K562 (cell line): ENCODE measurements around the gene NEDD4L. TPM values are rescaled to one million over a fixed set of nuclear protein-coding genes. Genes with fewer than 3 reads are reported as not detected.
A peak's percentile ranks its signal among the peaks of the same experiment; 100 is the strongest.

ENCODE experiments used
- ADNP ChIP-seq: fragments of 200-800 bp; sonication (Bioruptor generic); IDR thresholded peaks from 2 replicates; pipeline ENCODE4 v1.6.1; 2016; ENCODE audit warnings: missing genetic modification characterization, missing compliant biosample characterization
- ARID1B ChIP-seq: fragments of 450-650 bp; IDR thresholded peaks from 2 replicates; pipeline ENCODE4 v1.6.1; 2016; ENCODE audit warnings: antibody characterized with exemption, mild to moderate bottlenecking, inconsistent platforms
- ATF7 ChIP-seq: fragments of 450-650 bp; IDR thresholded peaks from 2 replicates; pipeline ENCODE4 v1.7.1; 2014; ENCODE audit warnings: mild to moderate bottlenecking, moderate library complexity
- CBFA2T3 ChIP-seq: fragments of 450-650 bp; IDR thresholded peaks from 2 replicates; pipeline ENCODE4 v1.6.1; 2017
- CREB5 ChIP-seq: fragments of 250-450 bp; sonication (Bioruptor Pico); IDR thresholded peaks from 2 replicates; pipeline ENCODE4 v1.5.0; 2020; ENCODE audit warnings: mild to moderate bottlenecking
- E2F6 ChIP-seq, 2 experiments: IDR thresholded peaks; 2 replicates each; pipeline ENCODE4 v1.6.1; 2011; ENCODE audit warnings: borderline replicate concordance in 1 of 2, control low read depth in 1 of 2, low read depth in 1 of 2, low read length in 1 of 2, mild to moderate bottlenecking in 1 of 2, mixed read lengths in 1 of 2, moderate library complexity in 1 of 2; ENCODE audit not compliant: insufficient read depth in 1 of 2, insufficient read length in 1 of 2, poor library complexity in 1 of 2, severe bottlenecking in 1 of 2; ENCODE audit errors: extremely low read depth in 1 of 2
- HMGN3 ChIP-seq: IDR thresholded peaks from 2 replicates; pipeline ENCODE4 v1.6.1; 2011; ENCODE audit warnings: borderline replicate concordance, low read depth, mild to moderate bottlenecking, mixed read lengths, low read length; ENCODE audit not compliant: insufficient read length; ENCODE audit errors: extremely low read depth
- ILK ChIP-seq: fragments of 450-650 bp; IDR thresholded peaks from 2 replicates; pipeline ENCODE4 v1.6.1; 2016; ENCODE audit warnings: missing genetic modification characterization, low read depth, mild to moderate bottlenecking, missing compliant biosample characterization, moderate library complexity, borderline replicate concordance
- MYNN ChIP-seq, 2 experiments: sonication (generic); formaldehyde crosslinking in 1 of 2; IDR thresholded peaks; 2 replicates each; pipeline versions ENCODE4 v1.5.0 to v1.6.1; 2016 to 2020; ENCODE audit warnings: antibody characterized with exemption in 1 of 2, missing genetic modification reagents in 1 of 2
- NRF1 ChIP-seq, 2 experiments: fragments of 450-650 bp; IDR thresholded peaks in 1 of 2; conservative IDR thresholded peaks in 1 of 2; 2 replicates each; pipeline ENCODE4 v1.6.1; 2014; ENCODE audit warnings: mild to moderate bottlenecking in 2 of 2
- PHF21A ChIP-seq: fragments of 450-650 bp; IDR thresholded peaks from 2 replicates; pipeline ENCODE4 v1.6.1; 2017; ENCODE audit warnings: low read depth, borderline replicate concordance
- PTTG1 ChIP-seq: fragments of 450-650 bp; IDR thresholded peaks from 2 replicates; pipeline ENCODE4 v1.6.1; 2016; ENCODE audit warnings: low read depth, mild to moderate bottlenecking, missing genetic modification characterization, missing compliant biosample characterization
- SRSF7 ChIP-seq: fragments of 200-400 bp; formaldehyde crosslinking; optimal IDR thresholded peaks from 2 replicates; pipeline ENCODE3; 2017; ENCODE audit warnings: mild to moderate bottlenecking, low read depth, low read length
- ZNF121 ChIP-seq: sonication (generic); formaldehyde crosslinking; conservative IDR thresholded peaks from 2 replicates; pipeline ENCODE4 v1.8.0; 2022; ENCODE audit warnings: missing genetic modification reagents
- ZNF277 ChIP-seq: fragments of 250-450 bp; sonication (Bioruptor Pico); IDR thresholded peaks from 2 replicates; pipeline ENCODE4 v1.8.0; 2022; ENCODE audit warnings: inconsistent platforms, mild to moderate bottlenecking, moderate library complexity, borderline replicate concordance
- ZNF445 ChIP-seq: fragments of 250-450 bp; sonication (Bioruptor Pico); IDR thresholded peaks from 2 replicates; pipeline ENCODE4 v1.4.0; 2020; ENCODE audit warnings: low read depth, mild to moderate bottlenecking, moderate library complexity
- ZNF512 ChIP-seq: IDR thresholded peaks from 2 replicates; pipeline ENCODE4 v1.6.1; 2016; ENCODE audit warnings: missing genetic modification characterization, missing compliant biosample characterization
- ZNF57 ChIP-seq: fragments of 450-650 bp; formaldehyde crosslinking; IDR thresholded peaks from 2 replicates; pipeline ENCODE4 v1.4.0; 2020; ENCODE audit warnings: mild to moderate bottlenecking, moderate library complexity
- ZNF639 ChIP-seq, 2 experiments: fragments of 200-800 bp in 1 of 2; sonication (Bioruptor generic) in 1 of 2; sonication (generic) in 1 of 2; formaldehyde crosslinking in 1 of 2; IDR thresholded peaks in 1 of 2; conservative IDR thresholded peaks in 1 of 2; 2 replicates each; pipeline versions ENCODE4 v1.5.0 to v1.6.1; 2016 to 2020; ENCODE audit warnings: missing compliant biosample characterization in 1 of 2, missing genetic modification characterization in 1 of 2, missing genetic modification reagents in 1 of 2
- ZNF699 ChIP-seq: fragments of 250-450 bp; sonication (Bioruptor Pico); IDR thresholded peaks from 2 replicates; pipeline ENCODE4 v1.8.0; 2021; ENCODE audit warnings: mild to moderate bottlenecking, moderate library complexity; ENCODE audit not compliant: insufficient replicate concordance
- polyA plus RNA-seq, 8 experiments: library from polyadenylated mRNA; depleted of rRNA in 4 of 8; stranded (reverse) in 5 of 8; unstranded in 3 of 8; fragments of >200 nt; fragmentation: Nextera tagmentation in 2 of 8; fragmentation: Illumina TruSeq in 1 of 8; extraction: Ambion mirVana in 2 of 8; extraction: Trizol in 1 of 8; gene quantifications; 2 replicates each; pipeline versions ENCODE4 v1.2.1 to v1.2.3, GENCODE V29; 2011 to 2014; ENCODE audit warnings: inconsistent platforms in 1 of 8, missing spikeins in 1 of 8
- total RNA-seq, 7 experiments: library from RNA; depleted of rRNA in 6 of 7; stranded (reverse); fragments of >200 nt in 6 of 7; fragmentation: Illumina TruSeq in 2 of 7; extraction: Trizol in 2 of 7; gene quantifications; 2 replicates each; pipeline versions ENCODE4 v1.2.1 to v1.2.3, GENCODE V29; 2011 to 2021; ENCODE audit warnings: low replicate concordance in 1 of 7

The NEDD4L gene
- total and polyA plus RNA-seq, 9 of the 15 experiments (the other 6 are each of a cell fraction or from before 2014, with no cell fraction given) = 8.1 to 33.4 (median 19.9) TPM

- TF ChIP-seq ZNF639 (CRISPR knock-in tag; conservative IDR thresholded peaks at IDR 0.05 in 1 of 2, IDR thresholded peaks at IDR 0.05 in 1 of 2) = no peak
- TF ChIP-seq ATF7 = no peak
- TF ChIP-seq ILK (tag) = no peak
- no peak for TF ChIP-seq ZNF699 (CRISPR knock-in tag)
- TF ChIP-seq ZNF445 (CRISPR knock-in tag) = no peak
- TF ChIP-seq PHF21A = no peak
- TF ChIP-seq ZNF277 = no peak
- no peak for TF ChIP-seq ZNF121 (CRISPR knock-in tag)
- no peak for TF ChIP-seq E2F6 (IDR thresholded peaks at IDR 0.05; ENCODE audit: borderline replicate concordance in 1 of 2, extremely low read depth in 1 of 2, insufficient read depth in 1 of 2, insufficient read length in 1 of 2, low read depth in 1 of 2, low read length in 1 of 2, poor library complexity in 1 of 2, severe bottlenecking in 1 of 2)
- TF ChIP-seq CBFA2T3 = peak; percentile 83
- no peak for TF ChIP-seq ZNF57 (CRISPR knock-in tag)
- no peak for TF ChIP-seq SRSF7
- TF ChIP-seq ADNP (tag) = 0 out of 2 replicates have a peak, but pooled peaks have one; percentile 33
- no peak for TF ChIP-seq PTTG1 (tag)
- TF ChIP-seq ARID1B = peak; percentile 79
- no peak for TF ChIP-seq ZNF512 (tag)
- TF ChIP-seq MYNN (IDR thresholded peaks at IDR 0.05) = no peak
- TF ChIP-seq MYNN (CRISPR knock-in tag; IDR thresholded peaks at IDR 0.05) = no peak
- TF ChIP-seq CREB5 (CRISPR knock-in tag) = no peak
- no peak for TF ChIP-seq NRF1 (conservative IDR thresholded peaks at IDR 0.05 in 1 of 2, IDR thresholded peaks at IDR 0.05 in 1 of 2)
- no peak for TF ChIP-seq HMGN3
Observed at GRCh38 chr18:58258692-58259342, 214.8 kb downstream of the NEDD4L start (continued).
